ENCODE measurements around the gene IL4I1. TPM values are rescaled to one million over a fixed set of nuclear protein-coding genes. Genes with fewer than 3 reads are reported as not detected.

Gene IL4I1
- total RNA-seq, 4 donors from 2014 or later, result 0.56 to 0.91 (median 0.73) TPM

DNA sequence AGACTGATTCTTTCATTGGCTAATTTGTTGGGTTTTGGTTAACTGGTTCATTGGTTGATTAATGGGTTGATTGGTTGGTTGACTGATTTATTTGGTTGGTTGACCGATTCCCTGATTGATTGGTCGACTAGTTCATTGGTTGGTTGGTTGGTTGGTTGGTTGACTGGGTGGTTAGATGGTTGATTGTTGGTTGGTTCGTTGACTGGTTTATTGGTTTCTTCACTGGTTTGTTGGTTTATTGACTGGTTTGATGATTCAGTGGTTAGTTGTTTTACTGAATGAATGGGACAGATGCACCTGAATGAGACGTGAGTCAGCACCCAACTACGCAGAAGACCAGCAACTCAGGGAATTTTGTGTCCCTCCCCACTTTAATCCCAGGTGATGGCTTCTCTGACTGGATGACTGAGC lies 35.4 kb upstream of the IL4I1 start:
- DNase-seq, result no peak
- Histone ChIP-seq H3K4me1 (peaks cover 10 to 31% (median 15%) of the 10 kb centered on the region in 3 donors), H3K27ac (no peak overlapping the region), H3K4me3 (no peak overlapping the region), H3K9me3 (no peaks in the 10 kb centered on the region), H3K27me3 (no peaks in the 10 kb centered on the region), H3K36me3 (peaks cover 0 to 26% (median 0%) of the 10 kb centered on the region in 3 donors)
- 86 to 88% methylated on average over 5 of the region's 5 CpGs for WGBS, 2 donors
- TF ChIP-seq POLR2A (IDR thresholded peaks at IDR 0.05), result no peak
- TF ChIP-seq, protein P1, sequence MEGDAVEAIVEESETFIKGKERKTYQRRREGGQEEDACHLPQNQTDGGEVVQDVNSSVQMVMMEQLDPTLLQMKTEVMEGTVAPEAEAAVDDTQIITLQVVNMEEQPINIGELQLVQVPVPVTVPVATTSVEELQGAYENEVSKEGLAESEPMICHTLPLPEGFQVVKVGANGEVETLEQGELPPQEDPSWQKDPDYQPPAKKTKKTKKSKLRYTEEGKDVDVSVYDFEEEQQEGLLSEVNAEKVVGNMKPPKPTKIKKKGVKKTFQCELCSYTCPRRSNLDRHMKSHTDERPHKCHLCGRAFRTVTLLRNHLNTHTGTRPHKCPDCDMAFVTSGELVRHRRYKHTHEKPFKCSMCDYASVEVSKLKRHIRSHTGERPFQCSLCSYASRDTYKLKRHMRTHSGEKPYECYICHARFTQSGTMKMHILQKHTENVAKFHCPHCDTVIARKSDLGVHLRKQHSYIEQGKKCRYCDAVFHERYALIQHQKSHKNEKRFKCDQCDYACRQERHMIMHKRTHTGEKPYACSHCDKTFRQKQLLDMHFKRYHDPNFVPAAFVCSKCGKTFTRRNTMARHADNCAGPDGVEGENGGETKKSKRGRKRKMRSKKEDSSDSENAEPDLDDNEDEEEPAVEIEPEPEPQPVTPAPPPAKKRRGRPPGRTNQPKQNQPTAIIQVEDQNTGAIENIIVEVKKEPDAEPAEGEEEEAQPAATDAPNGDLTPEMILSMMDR (IDR thresholded peaks at IDR 0.05), result no peak
- intact Hi-C loops (cut with DNase I), result no loop called here

DNA sequence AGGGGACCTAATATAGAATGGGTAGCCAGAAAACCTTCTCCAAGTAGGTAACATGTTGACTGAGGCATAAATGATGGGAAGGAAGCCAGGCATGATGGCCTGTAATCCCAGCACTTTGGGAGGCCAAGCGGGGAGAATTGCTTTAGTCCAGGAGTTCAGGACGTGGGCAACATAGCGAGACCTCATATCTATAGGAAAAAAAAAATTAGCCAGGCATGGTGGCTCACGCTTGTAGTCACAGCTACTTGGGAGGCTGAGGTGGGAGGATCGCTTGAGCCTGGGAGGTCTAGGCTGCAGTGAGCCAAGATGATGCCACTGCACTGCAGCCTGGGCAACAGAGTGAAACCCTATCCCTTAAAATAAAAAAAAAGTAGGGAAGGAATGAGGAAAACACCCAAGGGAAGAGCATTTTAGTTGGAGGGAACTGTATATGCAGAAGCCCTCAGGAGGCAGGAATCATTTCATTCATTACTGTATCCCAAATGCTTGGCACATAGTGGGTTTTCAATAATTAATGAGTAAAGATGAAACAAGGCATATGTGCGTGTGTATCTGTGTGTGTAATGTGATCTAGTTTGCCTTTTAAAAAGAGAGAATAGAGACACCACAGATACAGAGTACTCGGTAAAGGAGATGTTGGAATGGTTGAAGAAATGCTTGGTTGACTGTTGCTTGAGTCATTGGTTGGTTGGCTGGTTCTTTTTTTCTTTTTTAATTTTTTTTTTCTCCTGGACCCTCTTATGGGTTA lies 34.8 kb upstream of the IL4I1 start:
- intact Hi-C loops (cut with DNase I), result no loop called here
- 92 to 93% methylated on average over 7 of the region's 7 CpGs for WGBS, 2 donors
- no peak overlapping the region for H3K27ac ChIP-seq
- peaks cover 0 to 32% (median 0%) of the 10 kb centered on the region in 3 donors for H3K36me3 ChIP-seq
- no peak overlapping the region for H3K4me3 ChIP-seq
- H3K4me1 ChIP-seq, result peaks cover 10 to 35% (median 15%) of the 10 kb centered on the region in 3 donors
- TF ChIP-seq, protein P1 (IDR thresholded peaks at IDR 0.05), result no peak
- TF ChIP-seq POLR2A (IDR thresholded peaks at IDR 0.05), result no peak
- DNase-seq, result no peak
- H3K27me3 ChIP-seq, result no peaks in the 10 kb centered on the region
- no peaks in the 10 kb centered on the region for H3K9me3 ChIP-seq

DNA sequence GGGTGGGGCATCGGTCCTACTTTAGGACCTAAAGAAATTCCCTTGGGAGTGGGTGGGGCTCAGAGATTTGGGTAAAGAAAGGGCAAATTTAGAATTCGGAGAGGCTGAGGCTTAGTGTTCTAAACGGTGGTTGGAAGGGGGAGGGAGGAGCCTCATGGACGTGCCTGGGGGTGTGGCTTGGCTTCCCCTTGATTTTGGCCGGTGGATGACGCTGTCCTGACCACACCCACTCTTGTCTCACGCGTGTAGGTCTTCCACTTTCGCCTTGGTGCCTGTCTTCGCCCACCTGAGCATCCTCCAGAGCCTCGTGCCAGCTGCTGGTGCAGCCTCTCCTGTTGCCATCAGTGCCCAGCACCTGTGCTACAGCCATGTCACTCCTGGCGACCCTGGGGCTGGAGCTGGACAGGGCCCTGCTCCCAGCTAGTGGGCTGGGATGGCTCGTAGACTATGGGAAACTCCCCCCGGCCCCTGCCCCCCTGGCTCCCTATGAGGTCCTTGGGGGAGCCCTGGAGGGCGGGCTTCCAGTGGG lies 33.9 kb upstream of the IL4I1 start:
- WGBS, 2 donors, result 41 to 50% methylated on average over 8 to 11 of the region's 15 CpGs
- DNase-seq, result no peak
- H3K9me3 ChIP-seq, result no peaks in the 10 kb centered on the region
- H3K4me1 ChIP-seq, result peaks cover 10 to 35% (median 15%) of the 10 kb centered on the region in 3 donors
- H3K27me3 ChIP-seq, result no peaks in the 10 kb centered on the region
- intact Hi-C loops (cut with DNase I), result no loop called here
- H3K36me3 ChIP-seq, result peaks cover 0 to 41% (median 4%) of the 10 kb centered on the region in 3 donors
- TF ChIP-seq, protein P1 (IDR thresholded peaks at IDR 0.05), result no peak
- no peak for TF ChIP-seq POLR2A (IDR thresholded peaks at IDR 0.05)
- peak overlapping the region in 2 of 4 donors; percentile 78 to 87 for H3K4me3 ChIP-seq
- H3K27ac ChIP-seq, result peak overlapping the region; percentile 93 to 96 (median 94)

DNA sequence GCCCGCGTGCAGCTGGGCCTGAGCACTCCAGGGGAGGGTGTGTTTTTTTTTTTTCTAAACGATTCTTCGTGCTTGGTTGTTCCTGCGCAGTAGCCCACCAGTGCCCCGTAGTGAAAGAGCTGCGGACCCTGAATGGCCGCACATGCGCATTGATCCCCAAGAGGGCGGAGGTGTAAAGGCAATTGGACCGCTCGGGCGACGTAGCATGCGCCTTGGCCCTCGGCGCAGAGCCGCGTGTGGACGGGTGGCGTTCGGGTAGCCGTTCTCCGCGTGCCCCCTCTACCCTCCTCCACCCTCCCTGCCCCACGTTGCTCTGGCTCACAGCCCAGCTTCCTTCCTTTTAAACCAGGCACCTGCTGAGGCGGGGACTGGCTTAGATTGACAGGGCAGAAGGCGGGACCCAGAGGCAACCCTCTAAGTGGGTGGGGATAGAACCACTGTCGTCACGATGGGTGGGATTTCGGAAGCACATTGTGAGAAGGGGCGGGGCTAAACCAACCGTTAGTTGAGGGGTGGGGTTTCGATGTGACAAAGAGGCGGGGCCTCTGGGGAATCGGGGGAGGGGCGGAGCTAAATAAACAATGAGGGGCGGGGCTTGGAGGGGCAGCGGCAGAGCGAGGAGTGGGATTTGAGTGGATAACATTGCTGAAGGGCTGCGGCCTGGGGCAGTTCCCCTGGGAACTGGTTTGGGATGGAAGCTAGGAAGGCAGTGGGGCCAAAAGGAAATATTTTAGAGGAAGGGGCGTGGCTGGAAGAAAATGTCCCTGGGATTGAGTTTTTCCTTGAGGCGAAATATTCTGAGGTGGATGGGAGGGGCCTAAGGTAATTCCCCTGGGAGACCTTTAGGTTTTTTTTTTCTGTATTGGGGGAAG lies 33.2 kb upstream of the IL4I1 start:
- TF ChIP-seq, protein P1 (IDR thresholded peaks at IDR 0.05), result peak in 2 of 6 experiments; percentile 23 to 32
- peak in 2 of 4 donors; percentile 57 to 65 for TF ChIP-seq POLR2A (IDR thresholded peaks at IDR 0.05)
- WGBS, 2 donors, result 7 to 11% methylated on average over 16 to 17 of the region's 43 CpGs
- DNase-seq, result peak; percentile 81
- Histone ChIP-seq H3K4me1 (peaks cover 10 to 37% (median 15%) of the 10 kb centered on the region in 3 donors), H3K36me3 (peaks cover 0 to 48% (median 5%) of the 10 kb centered on the region in 3 donors), H3K27me3 (no peaks in the 10 kb centered on the region), H3K9me3 (no peaks in the 10 kb centered on the region), H3K27ac (peak overlapping the region; percentile 93 to 96 (median 94)), H3K4me3 (peak overlapping the region; percentile 78 to 96 (median 90))
- intact Hi-C loops (cut with DNase I), result no loop called here

Measured in esophagus squamous epithelium (tissue), 5 donors.